LNCaP clone FGC (cell line): ENCODE data around the gene SIKE1.
"Not testable (repeated sequence)": the region's sequence is repeated elsewhere in the genome, so short reads cannot be mapped to it uniquely, and the experiment has no call there.

Source experiments
- DNase-seq: peaks from one replicate; pipeline ENCODE4 v3.0.0-alpha.2; 2011; ENCODE audit warnings: low read depth
- H3K4me3 ChIP-seq: 2 replicates; pipeline ENCODE4 v1.5.1; 2011; ENCODE audit warnings: mild to moderate bottlenecking, low read depth, low read length, control low read depth
- CTCF ChIP-seq: IDR thresholded peaks from 2 replicates; pipeline ENCODE4 v1.5.1; 2012; ENCODE audit warnings: mild to moderate bottlenecking; ENCODE audit not compliant: control insufficient read depth, insufficient read depth; ENCODE audit errors: extremely low read depth

SIKE1 gene

GRCh38 chr1:114794038-114794437 lies 13.6 kb upstream of the SIKE1 start:
- no peak for DNase-seq
- no peak for TF ChIP-seq CTCF

GRCh38 chr1:114790581-114790980 lies 10.1 kb upstream of the SIKE1 start:
- not testable (repeated sequence) for DNase-seq, H3K4me3 ChIP-seq

More at GRCh38 chr1:114794038-114794437, 13.6 kb upstream of the SIKE1 start:
- H3K4me3 ChIP-seq: no peak overlapping the region

- not testable (repeated sequence) for DNase-seq
Observed at GRCh38 chr1:114786440-114786839, 6.0 kb upstream of the SIKE1 start.

GRCh38 chr1:114782476-114782875 lies 2.0 kb upstream of the SIKE1 start:
- no peak overlapping the region for H3K4me3 ChIP-seq
- DNase-seq: no peak
- no peak for TF ChIP-seq CTCF

More at GRCh38 chr1:114786440-114786839, 6.0 kb upstream of the SIKE1 start:
- not testable (repeated sequence) for H3K4me3 ChIP-seq

GRCh38 chr1:114779722-114780121 lies 763 bp downstream of the SIKE1 start:
- no peak for DNase-seq
- H3K4me3 ChIP-seq: peak overlapping the region; percentile 96
- TF ChIP-seq CTCF: no peak

- DNase-seq: not testable (repeated sequence)
Observed at GRCh38 chr1:114776726-114777125, 3.8 kb downstream of the SIKE1 start.

GRCh38 chr1:114771992-114772391 lies 8.5 kb downstream of the SIKE1 start:
- TF ChIP-seq CTCF: no peak
- H3K4me3 ChIP-seq: no peak overlapping the region
- DNase-seq: no peak

More at GRCh38 chr1:114776726-114777125, 3.8 kb downstream of the SIKE1 start:
- not testable (repeated sequence) for H3K4me3 ChIP-seq

GRCh38 chr1:114770989-114771388 lies 9.5 kb downstream of the SIKE1 start:
- TF ChIP-seq CTCF: no peak
- no peak overlapping the region for H3K4me3 ChIP-seq
- no peak for DNase-seq

- no peak for TF ChIP-seq CTCF
- H3K4me3 ChIP-seq: no peak overlapping the region
- no peak for DNase-seq
Observed at GRCh38 chr1:114764689-114765088, 15.8 kb downstream of the SIKE1 start.
